Upper lobe of left lung (tissue), 6 donors: ENCODE results near the gene AUP1. TPM values are rescaled to one million over a fixed set of nuclear protein-coding genes. Genes with fewer than 3 reads are reported as not detected.

ENCODE experiments used
- ATAC-seq, 2 donors: fragments of 200-7000 bp; cut with Tn5 transposase; one replicate each; pipeline ENCODE4 v1.9.1; 2022; ENCODE audit warnings: mild to moderate bottlenecking in 2 of 2, moderate library complexity in 2 of 2; ENCODE audit not compliant: low FRiP score in 2 of 2
- DNase-seq, 2 donors: peaks; one replicate each; pipeline ENCODE4 v3.0.0-alpha.2; 2019 to 2020
- H3K27ac ChIP-seq, 4 donors: fragments of 200-600 bp; sonication (generic); one replicate each; pipeline ENCODE4 v1.5.1; 2016 to 2019
- H3K27me3 ChIP-seq, 4 donors: fragments of 200-600 bp; sonication (generic); one replicate each; pipeline ENCODE4 v1.5.1; 2017 to 2019
- H3K36me3 ChIP-seq, 4 donors: fragments of 200-600 bp; sonication (generic); one replicate each; pipeline ENCODE4 v1.5.1; 2016 to 2019
- H3K4me1 ChIP-seq, 4 donors: fragments of 200-600 bp; sonication (generic); one replicate each; pipeline ENCODE4 v1.5.1; 2018 to 2019
- H3K4me3 ChIP-seq, 4 donors: fragments of 200-600 bp; sonication (generic); one replicate each; pipeline ENCODE4 v1.5.1; 2017 to 2019; ENCODE audit warnings: mild to moderate bottlenecking in 2 of 4, moderate library complexity in 1 of 4
- H3K9me3 ChIP-seq, 4 donors: fragments of 200-600 bp; sonication (generic); one replicate each; pipeline ENCODE4 v1.5.1; 2018 to 2019
- EP300 ChIP-seq, 4 donors: sonication (generic); formaldehyde crosslinking; IDR thresholded peaks; one replicate each; pipeline ENCODE4 v1.5.1; 2017; ENCODE audit warnings: antibody characterized with exemption in 4 of 4, control low read depth in 2 of 4
- POLR2A ChIP-seq, 4 donors: fragments of 450-650 bp; IDR thresholded peaks; one replicate each; pipeline ENCODE4 v1.5.1; 2016 to 2017; ENCODE audit warnings: antibody characterized with exemption in 4 of 4, mild to moderate bottlenecking in 2 of 4
- POLR2AphosphoS5 ChIP-seq, 2 donors: sonication (generic); formaldehyde crosslinking; IDR thresholded peaks; one replicate each; pipeline ENCODE4 v1.5.1; 2017; ENCODE audit warnings: antibody characterized with exemption in 2 of 2
- WGBS, 2 donors: methylation state at CpG; one replicate each; pipeline ENCODE4 v1.1.5; 2017 to 2018; 5-methylcytosine and 5-hydroxymethylcytosine counted together
- total RNA-seq, 6 donors: library from RNA; depleted of rRNA in 4 of 6; stranded (reverse); fragments of >200 nt in 4 of 6; gene quantifications; one replicate each; pipeline versions ENCODE4 v1.1.0 to v1.2.1, GENCODE V29; 2016 to 2021
- TF ChIP-seq, protein P1 (sequence below), 6 experiments: fragments of 450-650 bp in 4 of 6; fragments of 200-600 bp in 2 of 6; sonication (generic) in 2 of 6; IDR thresholded peaks; one replicate each; pipeline ENCODE4 v1.5.1; 2016 to 2019; ENCODE audit warnings: antibody characterized with exemption in 6 of 6
- donor health status: DM: no; HTN: no; CAD: no; lungs with moderate emphysema.
- donor health status: DM: no; HTN: yes; CAD: no; lungs with severe emphysema.

AUP1 gene
- total RNA-seq, 6 donors from 2014 or later, result 93.4 to 337 (median 125) TPM

DNA sequence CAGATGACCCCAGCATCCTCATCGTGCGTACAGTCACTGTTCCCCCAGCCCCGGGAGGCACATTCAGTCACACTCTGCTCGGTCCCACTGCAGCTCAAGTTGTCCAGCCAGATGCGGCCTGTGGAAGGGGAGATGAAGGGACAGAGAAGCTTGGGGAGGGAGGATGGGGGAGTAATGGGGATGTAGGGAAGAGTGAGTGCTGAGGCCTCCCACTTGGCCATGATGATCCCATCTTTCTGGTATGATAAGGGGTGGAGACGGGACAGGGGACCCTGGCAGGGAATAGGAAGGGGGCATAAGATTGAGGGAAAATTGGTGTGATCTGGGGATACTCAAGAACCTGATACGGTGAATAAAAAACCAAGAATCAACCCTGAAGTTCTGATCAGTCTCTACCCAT is 20.7 kb upstream of the AUP1 start:
- 89 to 94% methylated on average over 7 of the region's 7 CpGs for WGBS, 2 donors
- TF ChIP-seq EP300 (IDR thresholded peaks at IDR 0.05) (no peak), POLR2A (IDR thresholded peaks at IDR 0.05) (no peak), POLR2AphosphoS5 (IDR thresholded peaks at IDR 0.05) (no peak)
- TF ChIP-seq, protein P1, sequence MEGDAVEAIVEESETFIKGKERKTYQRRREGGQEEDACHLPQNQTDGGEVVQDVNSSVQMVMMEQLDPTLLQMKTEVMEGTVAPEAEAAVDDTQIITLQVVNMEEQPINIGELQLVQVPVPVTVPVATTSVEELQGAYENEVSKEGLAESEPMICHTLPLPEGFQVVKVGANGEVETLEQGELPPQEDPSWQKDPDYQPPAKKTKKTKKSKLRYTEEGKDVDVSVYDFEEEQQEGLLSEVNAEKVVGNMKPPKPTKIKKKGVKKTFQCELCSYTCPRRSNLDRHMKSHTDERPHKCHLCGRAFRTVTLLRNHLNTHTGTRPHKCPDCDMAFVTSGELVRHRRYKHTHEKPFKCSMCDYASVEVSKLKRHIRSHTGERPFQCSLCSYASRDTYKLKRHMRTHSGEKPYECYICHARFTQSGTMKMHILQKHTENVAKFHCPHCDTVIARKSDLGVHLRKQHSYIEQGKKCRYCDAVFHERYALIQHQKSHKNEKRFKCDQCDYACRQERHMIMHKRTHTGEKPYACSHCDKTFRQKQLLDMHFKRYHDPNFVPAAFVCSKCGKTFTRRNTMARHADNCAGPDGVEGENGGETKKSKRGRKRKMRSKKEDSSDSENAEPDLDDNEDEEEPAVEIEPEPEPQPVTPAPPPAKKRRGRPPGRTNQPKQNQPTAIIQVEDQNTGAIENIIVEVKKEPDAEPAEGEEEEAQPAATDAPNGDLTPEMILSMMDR (IDR thresholded peaks at IDR 0.05), result no peak
- peaks cover 16 to 32% (median 17%) of the 10 kb centered on the region in 4 donors for H3K4me1 ChIP-seq
- no peak overlapping the region for H3K4me3 ChIP-seq
- H3K27ac ChIP-seq, result no peak overlapping the region
- no peaks in the 10 kb centered on the region for H3K9me3 ChIP-seq
- no peaks in the 10 kb centered on the region for H3K27me3 ChIP-seq
- no peaks in the 10 kb centered on the region for H3K36me3 ChIP-seq
- ATAC-seq, result no peak
- DNase-seq, result no peak

DNA sequence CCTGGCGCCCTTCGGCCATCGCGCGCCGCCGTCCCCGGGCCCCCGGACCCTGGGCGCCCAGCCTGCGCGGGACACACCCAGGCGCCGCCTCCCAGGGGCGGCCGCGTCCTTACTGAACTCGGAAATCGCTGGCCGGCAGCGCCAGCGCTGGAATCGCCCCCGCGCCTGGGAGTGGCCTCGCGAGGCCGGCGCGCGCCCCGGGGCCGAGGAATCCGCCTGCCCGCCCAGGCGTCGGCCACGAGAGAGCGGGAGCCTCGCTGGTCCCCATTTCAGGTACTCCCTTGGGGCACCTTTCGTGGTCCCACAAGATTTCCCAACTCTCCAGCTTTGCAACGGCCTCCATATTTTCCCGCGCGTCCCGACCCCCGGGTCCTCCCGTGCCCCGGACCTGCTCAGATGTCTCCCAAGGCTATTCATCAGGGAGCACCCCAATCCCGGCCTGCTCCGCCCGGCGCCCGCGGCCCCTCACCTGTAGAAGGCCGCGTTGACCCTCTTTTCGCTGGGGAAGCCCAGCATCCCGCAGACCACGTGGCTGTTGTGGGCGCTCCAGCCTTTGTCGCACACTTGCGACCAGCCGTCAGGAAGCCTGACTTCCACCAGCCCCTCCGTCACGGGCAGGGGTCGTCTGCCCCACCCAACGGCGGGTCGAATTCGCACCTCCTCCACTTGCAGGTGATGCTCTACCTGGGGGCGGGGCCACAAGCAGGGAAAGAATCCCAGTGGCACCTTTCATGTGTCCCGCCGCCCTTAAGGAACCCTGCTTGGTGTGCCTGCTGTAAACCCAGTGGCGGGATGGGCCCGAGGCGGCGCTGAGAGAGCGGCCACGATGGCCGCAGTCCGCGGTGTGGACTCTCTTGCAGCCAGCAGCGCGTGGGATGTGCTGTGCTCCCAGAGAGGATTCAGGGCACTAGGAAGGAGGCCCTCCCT is 19.7 kb upstream of the AUP1 start:
- DNase-seq, result peak; percentile 76 to 94
- 10 to 11% methylated on average over 28 to 31 of the region's 85 CpGs for WGBS, 2 donors

DNA sequence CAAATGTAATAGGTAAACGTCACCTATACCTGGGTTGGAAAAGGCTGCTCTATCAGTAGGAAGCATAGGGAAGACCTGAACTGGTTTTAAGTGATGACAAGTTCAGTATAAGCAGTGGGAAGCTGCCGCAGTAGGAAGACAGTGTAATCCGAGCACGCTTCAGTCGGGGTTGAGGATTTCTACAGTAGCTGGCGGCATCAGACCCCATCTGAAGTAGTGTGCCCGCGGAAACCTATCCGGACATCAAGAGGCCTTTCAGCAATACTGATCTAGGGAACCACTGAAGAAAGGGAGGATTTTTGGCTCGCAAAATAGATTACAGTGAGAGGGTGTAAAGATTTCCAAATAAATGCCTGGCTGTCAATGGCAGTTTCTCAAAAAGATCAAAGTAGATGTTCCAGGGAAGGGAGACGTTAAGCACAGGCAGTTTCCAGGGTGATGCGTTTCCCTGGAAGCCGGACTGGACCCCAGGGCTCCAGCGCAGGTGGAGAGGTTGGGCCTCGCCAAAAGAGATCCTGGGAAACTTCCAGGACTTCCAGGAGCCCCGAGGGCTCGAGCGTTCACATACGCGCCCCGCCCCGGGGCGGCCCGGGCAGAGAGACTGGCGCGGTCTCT is 18.9 kb upstream of the AUP1 start:
- 20 to 33% methylated on average over 15 to 24 of the region's 26 CpGs for WGBS, 2 donors
- Histone ChIP-seq H3K36me3 (no peaks in the 10 kb centered on the region), H3K27ac (peak overlapping the region; percentile 48 to 83 (median 69)), H3K4me3 (peak overlapping the region; percentile 56 to 72 (median 68)), H3K27me3 (no peaks in the 10 kb centered on the region), H3K4me1 (peaks cover 11 to 25% (median 14%) of the 10 kb centered on the region in 4 donors), H3K9me3 (no peaks in the 10 kb centered on the region)
- ATAC-seq (peak in 1 of 2 donors; percentile 28), DNase-seq (no peak)
- TF ChIP-seq POLR2A (IDR thresholded peaks at IDR 0.05), result no peak
- TF ChIP-seq EP300 (IDR thresholded peaks at IDR 0.05), result no peak
- no peak for TF ChIP-seq POLR2AphosphoS5 (IDR thresholded peaks at IDR 0.05)
- TF ChIP-seq, protein P1 (IDR thresholded peaks at IDR 0.05), result no peak

More for the DNA sequence above, 19.7 kb upstream of the AUP1 start:
- Histone ChIP-seq H3K27ac (peak overlapping the region; percentile 48 to 83 (median 69)), H3K4me3 (peak overlapping the region; percentile 56 to 72 (median 68)), H3K36me3 (no peaks in the 10 kb centered on the region), H3K4me1 (peaks cover 14 to 30% (median 17%) of the 10 kb centered on the region in 4 donors), H3K9me3 (no peaks in the 10 kb centered on the region), H3K27me3 (no peaks in the 10 kb centered on the region)
- ATAC-seq, result peak; percentile 66 to 93
- no peak for TF ChIP-seq EP300 (IDR thresholded peaks at IDR 0.05)
- TF ChIP-seq, protein P1 (IDR thresholded peaks at IDR 0.05), result no peak
- TF ChIP-seq POLR2AphosphoS5 (IDR thresholded peaks at IDR 0.05), result peak; percentile 27 to 58
- peak in 3 of 4 donors; percentile 19 to 59 (median 24) for TF ChIP-seq POLR2A (IDR thresholded peaks at IDR 0.05)

DNA sequence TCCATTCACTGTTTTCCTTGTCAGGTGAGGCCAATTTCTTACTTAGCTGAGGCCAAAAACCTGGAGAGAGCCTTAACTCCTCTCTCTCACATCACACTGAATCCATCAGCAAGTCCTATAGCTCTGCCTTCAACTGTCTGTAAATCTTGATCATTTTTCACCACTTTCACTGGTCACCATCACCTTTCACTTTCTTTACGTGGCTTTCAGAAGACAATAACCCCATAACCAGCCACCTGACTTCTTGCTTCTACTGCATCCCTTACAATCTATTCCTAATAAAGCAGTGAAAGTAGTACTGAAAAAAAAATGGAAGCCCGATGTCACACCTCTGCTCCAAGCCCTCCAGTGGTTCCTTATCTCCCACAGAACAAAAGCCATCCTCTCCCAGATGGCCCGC is 16.5 kb upstream of the AUP1 start:
- TF ChIP-seq, protein P1 (IDR thresholded peaks at IDR 0.05), result no peak
- TF ChIP-seq POLR2AphosphoS5 (IDR thresholded peaks at IDR 0.05), result no peak
- no peak for TF ChIP-seq EP300 (IDR thresholded peaks at IDR 0.05)
- no peak for TF ChIP-seq POLR2A (IDR thresholded peaks at IDR 0.05)
- Histone ChIP-seq H3K4me1 (peaks cover 9 to 23% (median 12%) of the 10 kb centered on the region in 4 donors), H3K27ac (no peak overlapping the region), H3K9me3 (no peaks in the 10 kb centered on the region), H3K4me3 (no peak overlapping the region), H3K27me3 (no peaks in the 10 kb centered on the region), H3K36me3 (no peaks in the 10 kb centered on the region)
- WGBS, 2 donors, result 87 to 88% methylated on average over 3 of the region's 3 CpGs
- DNase-seq (no peak), ATAC-seq (no peak)
